ENCODE results near the gene SORCS2.

Gene SORCS2

GRCh38 chr4:7224878-7225533 is 32.7 kb downstream of the SORCS2 start:
- DNase-seq: no peak

GRCh38 chr4:7226439-7226838 is 34.1 kb downstream of the SORCS2 start:
- no peak for DNase-seq

- DNase-seq: no peak
Observed at GRCh38 chr4:7227008-7227407, 34.7 kb downstream of the SORCS2 start.

GRCh38 chr4:7228734-7229133 is 36.4 kb downstream of the SORCS2 start:
- no peak for DNase-seq

- DNase-seq: no peak
Observed at GRCh38 chr4:7232061-7232650, 39.8 kb downstream of the SORCS2 start.

GRCh38 chr4:7233006-7233580 is 40.8 kb downstream of the SORCS2 start:
- DNase-seq: no peak

- DNase-seq: no peak
Observed at GRCh38 chr4:7233601-7234000, 41.3 kb downstream of the SORCS2 start.

- DNase-seq: no peak
Observed at GRCh38 chr4:7234355-7235029, 42.2 kb downstream of the SORCS2 start.

GRCh38 chr4:7235030-7235380 is 42.7 kb downstream of the SORCS2 start:
- DNase-seq: no peak

- no peak for DNase-seq
Observed at GRCh38 chr4:7236847-7237246, 44.5 kb downstream of the SORCS2 start.

GRCh38 chr4:7237873-7238272 is 45.5 kb downstream of the SORCS2 start:
- no peak for DNase-seq

GRCh38 chr4:7238300-7238960 is 46.1 kb downstream of the SORCS2 start:
- no peak for DNase-seq

- DNase-seq: no peak
Observed at GRCh38 chr4:7239101-7239820, 46.9 kb downstream of the SORCS2 start.

GRCh38 chr4:7239844-7240243 is 47.5 kb downstream of the SORCS2 start:
- no peak for DNase-seq

- no peak for DNase-seq
Observed at GRCh38 chr4:7240306-7240705, 48.0 kb downstream of the SORCS2 start.

GRCh38 chr4:7241597-7242125 is 49.3 kb downstream of the SORCS2 start:
- no peak for DNase-seq

- DNase-seq: no peak
Observed at GRCh38 chr4:7242766-7243165, 50.4 kb downstream of the SORCS2 start.

GRCh38 chr4:7243609-7244330 is 51.4 kb downstream of the SORCS2 start:
- DNase-seq: no peak

- DNase-seq: no peak
Observed at GRCh38 chr4:7244331-7244665, 52.0 kb downstream of the SORCS2 start.

- no peak for DNase-seq
Observed at GRCh38 chr4:7244751-7245320, 52.5 kb downstream of the SORCS2 start.

GRCh38 chr4:7247521-7247920 is 55.2 kb downstream of the SORCS2 start:
- DNase-seq: no peak

GRCh38 chr4:7247946-7248345 is 55.6 kb downstream of the SORCS2 start:
- no peak for DNase-seq

All from activated CD8-positive, alpha-beta memory T cell treated with anti-CD3 and anti-CD28 coated beads, Interleukin-2, amount 50 U/mL, for 48 hours (primary cell).